HEK293 (cell line): ENCODE measurements around the gene MCTP1.

Experiments
- CTCF ChIA-PET: fragments of 350-600 bp; formaldehyde crosslinking; extraction: SDS; loops from one replicate; lab custom pipeline; 2021; ENCODE audit warnings: antibody characterized with exemption; lab: Yijun Ruan, JAX
- POLR2A ChIA-PET: fragments of 300-600 bp; formaldehyde crosslinking; extraction: SDS; loops from one replicate; lab custom pipeline; 2020; ENCODE audit warnings: antibody characterized with exemption, inconsistent platforms; lab: Yijun Ruan, JAX
- H3K27ac ChIP-seq: fragments of 200-500 bp; sonication (Bioruptor generic); 2 replicates; pipeline ENCODE4 v1.5.1; 2014; ENCODE audit warnings: low read depth, low read length, control low read depth, inconsistent platforms; ENCODE audit errors: extremely low read depth
- H3K36me3 ChIP-seq, 2 experiments: fragments of 200-500 bp in 1 of 2; sonication (Bioruptor generic) in 1 of 2; 1 replicate in 1 of 2; 2 replicates in 1 of 2; pipeline ENCODE4 v1.5.1; 2014 to 2017; ENCODE audit warnings: inconsistent platforms in 2 of 2, low read length in 2 of 2; ENCODE audit not compliant: control insufficient read depth in 2 of 2, insufficient read depth in 1 of 2
- H3K4me1 ChIP-seq: fragments of 200-500 bp; sonication (Bioruptor generic); 2 replicates; pipeline ENCODE4 v1.5.1; 2014; ENCODE audit warnings: mild to moderate bottlenecking, low read length, inconsistent platforms; ENCODE audit not compliant: control insufficient read depth, insufficient read depth
- H3K4me3 ChIP-seq: 2 replicates; pipeline ENCODE4 v1.5.1; 2011; ENCODE audit warnings: low read depth, mild to moderate bottlenecking, control low read depth, low read length, moderate library complexity
- H3K9me3 ChIP-seq: fragments of 200-500 bp; sonication (Bioruptor generic); 2 replicates; pipeline ENCODE4 v1.5.1; 2014; ENCODE audit warnings: low read depth, low read length, inconsistent platforms; ENCODE audit not compliant: control insufficient read depth, insufficient read depth
- BCL11B ChIP-seq: fragments of 450-650 bp; formaldehyde crosslinking; IDR thresholded peaks from 2 replicates; pipeline ENCODE4 v1.5.1; 2016; ENCODE audit warnings: low read depth, missing biosample characterization, missing genetic modification characterization
- FEZF1 ChIP-seq: fragments of 450-650 bp; formaldehyde crosslinking; IDR thresholded peaks from 2 replicates; pipeline ENCODE4 v1.5.1; 2016; ENCODE audit warnings: missing biosample characterization, missing genetic modification characterization
- HOXD13 ChIP-seq: sonication (generic); formaldehyde crosslinking; IDR thresholded peaks from 2 replicates; pipeline ENCODE4 v1.8.0; 2022; ENCODE audit warnings: missing genetic modification reagents, borderline replicate concordance
- OSR2 ChIP-seq: fragments of 450-650 bp; formaldehyde crosslinking; IDR thresholded peaks from 2 replicates; pipeline ENCODE4 v1.5.1; 2016; ENCODE audit warnings: missing biosample characterization, missing genetic modification characterization
- RBAK ChIP-seq: fragments of 450-650 bp; formaldehyde crosslinking; IDR thresholded peaks from 2 replicates; pipeline ENCODE4 v1.5.1; 2016; ENCODE audit warnings: missing biosample characterization, missing genetic modification characterization
- SP2 ChIP-seq: fragments of 450-650 bp; formaldehyde crosslinking; IDR thresholded peaks from 2 replicates; pipeline ENCODE4 v1.5.1; 2016; ENCODE audit warnings: missing biosample characterization, missing genetic modification characterization
- TCF7L2 ChIP-seq: IDR thresholded peaks from 2 replicates; pipeline ENCODE4 v1.6.1; 2011; ENCODE audit warnings: low read depth, mild to moderate bottlenecking, inconsistent platforms, low read length, moderate library complexity, borderline replicate concordance
- TRIM28 ChIP-seq: IDR thresholded peaks from 2 replicates; pipeline ENCODE4 v1.6.1; 2011; ENCODE audit warnings: low read length, control low read depth, borderline replicate concordance
- YY1 ChIP-seq: fragments of 450-650 bp; formaldehyde crosslinking; IDR thresholded peaks from 2 replicates; pipeline ENCODE4 v1.5.1; 2018; ENCODE audit warnings: missing biosample characterization, missing genetic modification characterization
- ZBTB20 ChIP-seq: fragments of 450-650 bp; formaldehyde crosslinking; IDR thresholded peaks from 2 replicates; pipeline ENCODE4 v1.5.1; 2016; ENCODE audit warnings: missing biosample characterization, missing genetic modification characterization
- ZNF175 ChIP-seq: fragments of 450-650 bp; formaldehyde crosslinking; IDR thresholded peaks from 2 replicates; pipeline ENCODE4 v1.5.1; 2016; ENCODE audit warnings: missing biosample characterization, missing genetic modification characterization
- ZNF202 ChIP-seq: fragments of 450-650 bp; formaldehyde crosslinking; IDR thresholded peaks from 2 replicates; pipeline ENCODE4 v1.5.1; 2016; ENCODE audit warnings: missing biosample characterization, missing genetic modification characterization, borderline replicate concordance
- ZNF239 ChIP-seq: fragments of 450-650 bp; formaldehyde crosslinking; IDR thresholded peaks from 2 replicates; pipeline ENCODE4 v1.5.1; 2016; ENCODE audit warnings: missing biosample characterization, missing genetic modification characterization
- ZNF266 ChIP-seq: fragments of 450-650 bp; formaldehyde crosslinking; IDR thresholded peaks from 2 replicates; pipeline ENCODE4 v1.5.1; 2016; ENCODE audit warnings: missing biosample characterization, missing genetic modification characterization, low read depth
- ZNF292 ChIP-seq: fragments of 450-650 bp; formaldehyde crosslinking; IDR thresholded peaks from 2 replicates; pipeline ENCODE4 v1.5.1; 2016; ENCODE audit warnings: low read depth, missing biosample characterization, missing genetic modification characterization, borderline replicate concordance
- ZNF354C ChIP-seq: fragments of 450-650 bp; formaldehyde crosslinking; IDR thresholded peaks from 2 replicates; pipeline ENCODE4 v1.5.1; 2016; ENCODE audit warnings: missing biosample characterization, missing genetic modification characterization, low read depth, borderline replicate concordance
- ZNF529 ChIP-seq: fragments of 450-650 bp; formaldehyde crosslinking; IDR thresholded peaks from 2 replicates; pipeline ENCODE4 v1.5.1; 2017; ENCODE audit warnings: missing genetic modification characterization, missing biosample characterization; ENCODE audit not compliant: insufficient replicate concordance
- ZNF544 ChIP-seq: fragments of 450-650 bp; formaldehyde crosslinking; IDR thresholded peaks from 2 replicates; pipeline ENCODE4 v1.5.0; 2017; ENCODE audit warnings: missing biosample characterization, missing genetic modification characterization
- TF ChIP-seq, protein P1 (sequence below): fragments of 450-650 bp; formaldehyde crosslinking; IDR thresholded peaks from 2 replicates; pipeline ENCODE4 v1.5.1; 2016; ENCODE audit warnings: missing biosample characterization, missing genetic modification characterization, borderline replicate concordance
- TF ChIP-seq, protein P2 (sequence below): fragments of 450-650 bp; formaldehyde crosslinking; IDR thresholded peaks from 2 replicates; pipeline ENCODE4 v1.5.1; 2016; ENCODE audit warnings: missing biosample characterization, missing genetic modification characterization
- TF ChIP-seq, protein P3 (sequence below): fragments of 450-650 bp; formaldehyde crosslinking; IDR thresholded peaks from 2 replicates; pipeline ENCODE4 v1.5.1; 2016; ENCODE audit warnings: missing biosample characterization, missing genetic modification characterization
- TF ChIP-seq, protein P4 (sequence below): fragments of 450-650 bp; formaldehyde crosslinking; IDR thresholded peaks from 2 replicates; pipeline ENCODE4 v1.5.1; 2016; ENCODE audit warnings: missing biosample characterization, missing genetic modification characterization, borderline replicate concordance
- TF ChIP-seq, protein P5 (sequence below): sonication (generic); formaldehyde crosslinking; IDR thresholded peaks from 2 replicates; pipeline ENCODE4 v1.8.1; 2022; ENCODE audit warnings: mild to moderate bottlenecking, moderate library complexity, missing genetic modification reagents
- TF ChIP-seq, protein P6 (sequence below): fragments of 450-650 bp; formaldehyde crosslinking; IDR thresholded peaks from 2 replicates; pipeline ENCODE4 v1.5.1; 2017; ENCODE audit warnings: missing biosample characterization, missing genetic modification characterization
- TF ChIP-seq, protein P7 (sequence below): fragments of 450-650 bp; formaldehyde crosslinking; IDR thresholded peaks from 2 replicates; pipeline ENCODE4 v1.5.1; 2017; ENCODE audit warnings: missing biosample characterization, missing genetic modification characterization

MCTP1 gene

DNA sequence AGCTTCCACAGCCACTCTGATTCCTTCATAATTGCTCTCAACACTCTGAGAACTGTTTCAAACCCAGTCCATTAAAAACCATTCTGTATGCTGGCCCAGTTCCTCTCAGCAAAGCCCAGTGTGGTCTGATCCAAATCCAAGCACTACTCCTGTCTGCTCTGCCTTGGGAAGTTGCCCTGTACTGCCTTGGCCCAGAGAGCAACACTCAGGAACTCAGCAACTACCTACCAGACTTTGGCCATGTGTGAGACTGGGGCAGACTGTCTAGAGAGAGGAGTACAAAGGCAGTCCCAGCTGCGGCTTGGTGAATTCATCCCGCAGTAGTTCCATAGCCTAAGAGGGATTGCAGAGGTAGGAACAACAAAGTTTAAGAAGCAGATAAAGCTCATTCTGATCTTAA, 214.4 kb downstream of the MCTP1 start (continued):
- TF ChIP-seq, protein P1, sequence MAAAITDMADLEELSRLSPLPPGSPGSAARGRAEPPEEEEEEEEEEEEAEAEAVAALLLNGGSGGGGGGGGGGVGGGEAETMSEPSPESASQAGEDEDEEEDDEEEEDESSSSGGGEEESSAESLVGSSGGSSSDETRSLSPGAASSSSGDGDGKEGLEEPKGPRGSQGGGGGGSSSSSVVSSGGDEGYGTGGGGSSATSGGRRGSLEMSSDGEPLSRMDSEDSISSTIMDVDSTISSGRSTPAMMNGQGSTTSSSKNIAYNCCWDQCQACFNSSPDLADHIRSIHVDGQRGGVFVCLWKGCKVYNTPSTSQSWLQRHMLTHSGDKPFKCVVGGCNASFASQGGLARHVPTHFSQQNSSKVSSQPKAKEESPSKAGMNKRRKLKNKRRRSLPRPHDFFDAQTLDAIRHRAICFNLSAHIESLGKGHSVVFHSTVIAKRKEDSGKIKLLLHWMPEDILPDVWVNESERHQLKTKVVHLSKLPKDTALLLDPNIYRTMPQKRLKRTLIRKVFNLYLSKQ (tag by site-specific recombination): no peak
- TF ChIP-seq ZBTB20 (tag by site-specific recombination) (no peak), ZNF202 (tag by site-specific recombination) (no peak), RBAK (tag by site-specific recombination) (no peak), ZNF292 (tag by site-specific recombination) (no peak), BCL11B (tag by site-specific recombination) (no peak), ZNF239 (tag by site-specific recombination) (no peak), FEZF1 (tag by site-specific recombination) (no peak)
- TF ChIP-seq, protein P2, sequence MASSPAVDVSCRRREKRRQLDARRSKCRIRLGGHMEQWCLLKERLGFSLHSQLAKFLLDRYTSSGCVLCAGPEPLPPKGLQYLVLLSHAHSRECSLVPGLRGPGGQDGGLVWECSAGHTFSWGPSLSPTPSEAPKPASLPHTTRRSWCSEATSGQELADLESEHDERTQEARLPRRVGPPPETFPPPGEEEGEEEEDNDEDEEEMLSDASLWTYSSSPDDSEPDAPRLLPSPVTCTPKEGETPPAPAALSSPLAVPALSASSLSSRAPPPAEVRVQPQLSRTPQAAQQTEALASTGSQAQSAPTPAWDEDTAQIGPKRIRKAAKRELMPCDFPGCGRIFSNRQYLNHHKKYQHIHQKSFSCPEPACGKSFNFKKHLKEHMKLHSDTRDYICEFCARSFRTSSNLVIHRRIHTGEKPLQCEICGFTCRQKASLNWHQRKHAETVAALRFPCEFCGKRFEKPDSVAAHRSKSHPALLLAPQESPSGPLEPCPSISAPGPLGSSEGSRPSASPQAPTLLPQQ (tag by site-specific recombination): no peak
- TF ChIP-seq, protein P3, sequence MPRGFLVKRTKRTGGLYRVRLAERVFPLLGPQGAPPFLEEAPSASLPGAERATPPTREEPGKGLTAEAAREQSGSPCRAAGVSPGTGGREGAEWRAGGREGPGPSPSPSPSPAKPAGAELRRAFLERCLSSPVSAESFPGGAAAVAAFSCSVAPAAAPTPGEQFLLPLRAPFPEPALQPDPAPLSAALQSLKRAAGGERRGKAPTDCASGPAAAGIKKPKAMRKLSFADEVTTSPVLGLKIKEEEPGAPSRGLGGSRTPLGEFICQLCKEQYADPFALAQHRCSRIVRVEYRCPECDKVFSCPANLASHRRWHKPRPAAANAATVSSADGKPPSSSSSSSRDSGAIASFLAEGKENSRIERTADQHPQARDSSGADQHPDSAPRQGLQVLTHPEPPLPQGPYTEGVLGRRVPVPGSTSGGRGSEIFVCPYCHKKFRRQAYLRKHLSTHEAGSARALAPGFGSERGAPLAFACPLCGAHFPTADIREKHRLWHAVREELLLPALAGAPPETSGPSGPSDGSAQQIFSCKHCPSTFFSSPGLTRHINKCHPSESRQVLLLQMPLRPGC (tag by site-specific recombination): no peak

DNA sequence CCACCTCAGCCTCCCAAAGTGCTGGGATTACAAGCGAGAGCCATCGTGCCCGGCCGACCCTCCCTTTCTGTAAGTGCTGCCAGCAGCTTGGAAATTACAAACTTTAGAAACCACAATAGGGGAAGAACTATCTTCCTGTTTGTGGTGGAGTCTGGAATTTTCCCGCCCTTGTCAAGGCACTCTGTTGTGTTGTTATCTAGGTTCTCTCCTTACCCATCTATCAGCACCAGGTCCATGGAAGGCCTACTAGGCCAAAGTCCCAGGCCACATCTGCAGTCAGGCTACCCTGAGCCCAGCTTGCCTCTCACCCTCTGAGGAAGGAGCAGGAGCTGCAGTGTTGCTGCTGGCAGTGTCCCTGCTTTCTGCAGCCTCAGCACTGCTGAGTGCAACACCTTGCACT, 214.9 kb downstream of the MCTP1 start:
- no peak overlapping the region for H3K4me3 ChIP-seq
- no peaks in the 10 kb centered on the region for H3K4me1 ChIP-seq
- no peaks in the 10 kb centered on the region for H3K36me3 ChIP-seq
- CTCF ChIA-PET: no interaction called here
- H3K9me3 ChIP-seq: no peaks in the 10 kb centered on the region
- POLR2A ChIA-PET: no interaction called here
- TF ChIP-seq YY1 (tag by site-specific recombination): no peak
- no peak for TF ChIP-seq SP2 (tag by site-specific recombination)
- TF ChIP-seq TCF7L2: no peak
- TF ChIP-seq ZNF175 (tag by site-specific recombination): no peak
- TF ChIP-seq, protein P4, sequence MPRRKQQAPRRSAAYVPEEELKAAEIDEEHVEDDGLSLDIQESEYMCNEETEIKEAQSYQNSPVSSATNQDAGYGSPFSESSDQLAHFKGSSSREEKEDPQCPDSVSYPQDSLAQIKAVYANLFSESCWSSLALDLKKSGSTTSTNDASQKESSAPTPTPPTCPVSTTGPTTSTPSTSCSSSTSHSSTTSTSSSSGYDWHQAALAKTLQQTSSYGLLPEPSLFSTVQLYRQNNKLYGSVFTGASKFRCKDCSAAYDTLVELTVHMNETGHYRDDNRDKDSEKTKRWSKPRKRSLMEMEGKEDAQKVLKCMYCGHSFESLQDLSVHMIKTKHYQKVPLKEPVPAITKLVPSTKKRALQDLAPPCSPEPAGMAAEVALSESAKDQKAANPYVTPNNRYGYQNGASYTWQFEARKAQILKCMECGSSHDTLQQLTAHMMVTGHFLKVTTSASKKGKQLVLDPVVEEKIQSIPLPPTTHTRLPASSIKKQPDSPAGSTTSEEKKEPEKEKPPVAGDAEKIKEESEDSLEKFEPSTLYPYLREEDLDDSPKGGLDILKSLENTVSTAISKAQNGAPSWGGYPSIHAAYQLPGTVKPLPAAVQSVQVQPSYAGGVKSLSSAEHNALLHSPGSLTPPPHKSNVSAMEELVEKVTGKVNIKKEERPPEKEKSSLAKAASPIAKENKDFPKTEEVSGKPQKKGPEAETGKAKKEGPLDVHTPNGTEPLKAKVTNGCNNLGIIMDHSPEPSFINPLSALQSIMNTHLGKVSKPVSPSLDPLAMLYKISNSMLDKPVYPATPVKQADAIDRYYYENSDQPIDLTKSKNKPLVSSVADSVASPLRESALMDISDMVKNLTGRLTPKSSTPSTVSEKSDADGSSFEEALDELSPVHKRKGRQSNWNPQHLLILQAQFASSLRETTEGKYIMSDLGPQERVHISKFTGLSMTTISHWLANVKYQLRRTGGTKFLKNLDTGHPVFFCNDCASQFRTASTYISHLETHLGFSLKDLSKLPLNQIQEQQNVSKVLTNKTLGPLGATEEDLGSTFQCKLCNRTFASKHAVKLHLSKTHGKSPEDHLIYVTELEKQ (tag by site-specific recombination): no peak
- no peak for TF ChIP-seq ZNF529 (tag by site-specific recombination)
- TF ChIP-seq, protein P5, sequence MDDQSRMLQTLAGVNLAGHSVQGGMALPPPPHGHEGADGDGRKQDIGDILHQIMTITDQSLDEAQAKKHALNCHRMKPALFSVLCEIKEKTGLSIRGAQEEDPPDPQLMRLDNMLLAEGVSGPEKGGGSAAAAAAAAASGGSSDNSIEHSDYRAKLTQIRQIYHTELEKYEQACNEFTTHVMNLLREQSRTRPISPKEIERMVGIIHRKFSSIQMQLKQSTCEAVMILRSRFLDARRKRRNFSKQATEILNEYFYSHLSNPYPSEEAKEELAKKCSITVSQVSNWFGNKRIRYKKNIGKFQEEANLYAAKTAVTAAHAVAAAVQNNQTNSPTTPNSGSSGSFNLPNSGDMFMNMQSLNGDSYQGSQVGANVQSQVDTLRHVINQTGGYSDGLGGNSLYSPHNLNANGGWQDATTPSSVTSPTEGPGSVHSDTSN: no peak
- TF ChIP-seq ZNF354C (tag by site-specific recombination): no peak
- no peak for TF ChIP-seq RBAK (tag by site-specific recombination)
- TF ChIP-seq OSR2 (tag by site-specific recombination): no peak
- TF ChIP-seq, protein P6, sequence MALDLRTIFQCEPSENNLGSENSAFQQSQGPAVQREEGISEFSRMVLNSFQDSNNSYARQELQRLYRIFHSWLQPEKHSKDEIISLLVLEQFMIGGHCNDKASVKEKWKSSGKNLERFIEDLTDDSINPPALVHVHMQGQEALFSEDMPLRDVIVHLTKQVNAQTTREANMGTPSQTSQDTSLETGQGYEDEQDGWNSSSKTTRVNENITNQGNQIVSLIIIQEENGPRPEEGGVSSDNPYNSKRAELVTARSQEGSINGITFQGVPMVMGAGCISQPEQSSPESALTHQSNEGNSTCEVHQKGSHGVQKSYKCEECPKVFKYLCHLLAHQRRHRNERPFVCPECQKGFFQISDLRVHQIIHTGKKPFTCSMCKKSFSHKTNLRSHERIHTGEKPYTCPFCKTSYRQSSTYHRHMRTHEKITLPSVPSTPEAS (tag by site-specific recombination): no peak
- TF ChIP-seq TRIM28: no peak
- no peak for TF ChIP-seq HOXD13
- TF ChIP-seq ZNF266 (tag by site-specific recombination): no peak
- TF ChIP-seq ZNF544 (tag by site-specific recombination): no peak
- TF ChIP-seq, protein P7, sequence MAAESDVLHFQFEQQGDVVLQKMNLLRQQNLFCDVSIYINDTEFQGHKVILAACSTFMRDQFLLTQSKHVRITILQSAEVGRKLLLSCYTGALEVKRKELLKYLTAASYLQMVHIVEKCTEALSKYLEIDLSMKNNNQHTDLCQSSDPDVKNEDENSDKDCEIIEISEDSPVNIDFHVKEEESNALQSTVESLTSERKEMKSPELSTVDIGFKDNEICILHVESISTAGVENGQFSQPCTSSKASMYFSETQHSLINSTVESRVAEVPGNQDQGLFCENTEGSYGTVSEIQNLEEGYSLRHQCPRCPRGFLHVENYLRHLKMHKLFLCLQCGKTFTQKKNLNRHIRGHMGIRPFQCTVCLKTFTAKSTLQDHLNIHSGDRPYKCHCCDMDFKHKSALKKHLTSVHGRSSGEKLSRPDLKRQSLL (tag by site-specific recombination): no peak
- H3K27ac ChIP-seq: no peak overlapping the region
